Right lobe of liver (tissue), 4 donors: ENCODE measurements around the gene TPRA1.

Experiments used
- POLR2A ChIP-seq: fragments of 450-650 bp; IDR thresholded peaks from one replicate; pipeline ENCODE4 v1.6.1; 2017; ENCODE audit warnings: antibody characterized with exemption, mild to moderate bottlenecking
- TF ChIP-seq, protein P1 (sequence below), 4 donors: fragments of 200-600 bp in 3 of 4; fragments of 450-650 bp in 1 of 4; IDR thresholded peaks; one replicate each; pipeline versions ENCODE4 v1.5.1 to v1.8.0; 2016 to 2022; ENCODE audit warnings: antibody characterized with exemption in 4 of 4, mild to moderate bottlenecking in 2 of 4
- donor health status: DM: no; HTN: no; CAD: no.
- donor health status: DM: no; HTN: no; CAD: no.
- donor health status: DM: no; HTN: yes; CAD: no.

DNA sequence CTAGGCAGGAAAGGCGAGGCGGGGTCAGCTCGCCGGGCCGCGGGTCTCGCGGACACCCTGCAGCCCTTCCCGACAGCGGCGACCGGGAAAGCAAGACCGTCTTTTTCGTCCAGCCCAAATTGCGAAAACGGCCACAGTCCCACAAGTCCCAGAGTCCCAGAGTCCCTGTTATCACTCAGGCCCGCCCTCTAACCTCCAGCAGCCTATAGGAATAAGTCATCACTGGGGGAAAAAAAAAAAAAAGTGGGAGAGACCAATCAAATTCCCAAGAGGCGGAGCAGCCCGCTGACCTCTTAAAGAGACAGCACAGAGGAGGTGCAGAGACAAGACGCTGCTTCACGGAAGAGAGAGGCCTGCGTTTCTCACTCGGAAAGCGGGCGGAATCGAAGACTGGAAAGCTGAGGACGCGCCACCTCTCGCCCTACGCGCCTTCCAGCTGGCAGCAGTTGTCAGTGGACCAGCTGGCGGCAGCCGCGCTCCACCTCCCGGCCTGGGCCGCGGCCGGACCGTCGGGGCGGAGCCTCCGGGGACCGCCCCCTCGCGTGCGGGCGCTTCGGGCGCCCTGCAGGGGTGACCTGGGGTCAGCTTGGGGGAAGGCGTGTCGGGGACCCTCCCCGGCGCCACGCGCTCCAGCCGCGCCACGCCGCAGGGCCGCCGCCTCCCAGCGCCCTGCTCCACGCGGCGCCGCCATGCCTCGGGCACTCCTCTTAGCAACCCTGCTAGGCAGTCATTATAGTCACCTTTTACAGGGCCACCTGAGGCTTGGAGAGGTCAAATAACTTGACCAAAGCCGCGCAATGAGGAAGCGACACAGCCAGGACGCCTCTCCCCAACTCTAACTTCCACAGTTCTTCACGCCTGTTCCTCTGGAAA is at the start of gene TPRA1:
- peak; percentile 31 for TF ChIP-seq POLR2A
- TF ChIP-seq, protein P1, sequence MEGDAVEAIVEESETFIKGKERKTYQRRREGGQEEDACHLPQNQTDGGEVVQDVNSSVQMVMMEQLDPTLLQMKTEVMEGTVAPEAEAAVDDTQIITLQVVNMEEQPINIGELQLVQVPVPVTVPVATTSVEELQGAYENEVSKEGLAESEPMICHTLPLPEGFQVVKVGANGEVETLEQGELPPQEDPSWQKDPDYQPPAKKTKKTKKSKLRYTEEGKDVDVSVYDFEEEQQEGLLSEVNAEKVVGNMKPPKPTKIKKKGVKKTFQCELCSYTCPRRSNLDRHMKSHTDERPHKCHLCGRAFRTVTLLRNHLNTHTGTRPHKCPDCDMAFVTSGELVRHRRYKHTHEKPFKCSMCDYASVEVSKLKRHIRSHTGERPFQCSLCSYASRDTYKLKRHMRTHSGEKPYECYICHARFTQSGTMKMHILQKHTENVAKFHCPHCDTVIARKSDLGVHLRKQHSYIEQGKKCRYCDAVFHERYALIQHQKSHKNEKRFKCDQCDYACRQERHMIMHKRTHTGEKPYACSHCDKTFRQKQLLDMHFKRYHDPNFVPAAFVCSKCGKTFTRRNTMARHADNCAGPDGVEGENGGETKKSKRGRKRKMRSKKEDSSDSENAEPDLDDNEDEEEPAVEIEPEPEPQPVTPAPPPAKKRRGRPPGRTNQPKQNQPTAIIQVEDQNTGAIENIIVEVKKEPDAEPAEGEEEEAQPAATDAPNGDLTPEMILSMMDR (IDR thresholded peaks at IDR 0.05), result peak; percentile 23 to 52 (median 38)
